Kidney tubule cell (primary cell): ENCODE data around the gene MAP3K1.
"Not testable (repeated sequence)": the region's sequence is repeated elsewhere in the genome, so short reads cannot be mapped to it uniquely, and the experiment has no call there.

Source experiments
- DNase-seq: peaks from one replicate; pipeline ENCODE4 v3.0.0-alpha.2; 2018; ENCODE audit warnings: low spot score

MAP3K1 gene

DNA sequence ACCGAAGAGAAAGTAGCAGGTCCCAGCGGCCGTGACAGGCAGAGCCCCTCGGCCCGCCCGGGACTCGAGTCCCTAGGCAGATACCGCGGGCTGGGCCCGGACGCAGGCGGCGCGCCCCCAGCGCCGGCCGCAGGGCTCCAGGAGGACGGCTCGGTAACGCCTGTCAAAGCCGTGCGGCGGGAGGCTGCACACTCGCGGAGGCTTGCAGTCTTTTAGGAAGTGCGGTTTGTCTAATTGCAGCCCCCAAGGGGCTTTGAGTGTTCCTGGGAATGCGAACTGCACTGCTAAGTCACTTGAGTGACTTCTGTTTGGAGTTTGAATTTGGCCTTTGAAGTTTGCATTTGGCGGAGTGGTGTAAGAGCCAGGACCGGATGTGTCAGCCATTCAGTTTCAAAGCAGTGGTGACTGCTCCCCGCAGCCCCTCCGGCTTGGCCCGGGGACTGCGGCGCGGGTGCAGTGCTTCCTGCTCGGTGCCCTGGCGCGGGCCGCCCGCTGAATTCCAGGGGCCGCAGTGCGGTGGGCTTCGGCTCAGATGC, 1.3 kb downstream of the MAP3K1 start:
- peak; percentile 75 for DNase-seq

DNA sequence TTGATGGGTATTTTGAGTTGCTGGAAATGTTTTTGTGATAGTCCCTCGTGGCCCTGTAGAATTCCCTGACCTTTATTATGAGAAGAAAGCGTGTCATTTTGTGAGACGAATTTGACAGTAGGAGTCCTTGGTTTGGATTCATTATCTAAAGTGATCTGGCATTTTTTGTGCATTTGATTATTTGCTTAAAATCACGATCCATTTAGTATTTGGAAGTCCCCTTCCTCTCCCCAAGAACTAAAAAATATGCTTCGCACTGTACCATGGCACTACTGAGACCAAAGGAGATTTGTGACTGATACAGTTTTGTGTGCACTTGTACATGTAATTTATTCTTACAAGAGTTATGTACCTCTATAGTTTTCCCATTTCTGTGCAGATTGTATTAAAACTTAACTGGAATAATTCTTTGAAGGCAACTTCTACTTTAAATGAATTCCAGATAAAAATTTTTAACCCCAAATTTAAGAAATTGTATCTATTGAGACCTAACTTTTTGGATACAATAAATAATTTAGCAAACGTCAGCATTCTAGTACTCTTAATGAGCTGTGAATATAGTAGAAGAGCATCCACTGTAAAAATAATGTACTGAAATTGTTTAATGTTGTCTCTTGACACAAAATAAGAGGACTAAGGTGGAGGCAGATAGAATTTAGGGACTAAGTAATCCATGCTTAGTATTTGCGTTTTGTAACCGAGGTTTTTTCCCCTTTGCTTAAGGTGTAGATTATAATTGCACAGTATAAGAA, 2.1 kb downstream of the MAP3K1 start:
- DNase-seq = peak; percentile 26

DNA sequence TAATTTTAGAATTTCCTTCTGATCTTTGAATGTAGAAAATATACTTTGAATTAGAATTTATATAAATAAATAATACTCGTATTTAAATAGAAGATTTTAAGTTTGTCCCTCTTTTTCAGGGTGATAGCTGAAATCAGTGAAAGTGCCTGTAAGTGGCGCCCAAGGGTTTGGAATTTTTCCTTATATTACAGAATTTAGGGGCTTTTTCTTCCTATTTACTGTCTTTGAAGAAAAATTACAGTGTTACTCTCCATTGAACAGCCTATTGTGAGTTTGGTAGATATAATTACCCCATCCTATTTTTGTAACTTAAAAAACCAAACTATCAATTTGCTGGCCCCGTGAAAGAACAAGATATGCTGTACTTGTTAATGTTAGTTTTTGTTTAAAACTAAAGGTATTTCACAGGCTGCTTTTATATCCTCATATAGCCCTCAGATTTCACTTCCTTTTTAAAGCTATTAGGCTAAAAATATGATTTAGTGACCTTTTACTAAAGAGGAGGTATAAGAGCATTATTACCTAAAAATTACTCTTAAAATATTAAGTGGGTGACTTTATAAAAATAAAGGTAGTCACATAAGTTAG, 3.2 kb downstream of the MAP3K1 start:
- DNase-seq = peak; percentile 42

DNA sequence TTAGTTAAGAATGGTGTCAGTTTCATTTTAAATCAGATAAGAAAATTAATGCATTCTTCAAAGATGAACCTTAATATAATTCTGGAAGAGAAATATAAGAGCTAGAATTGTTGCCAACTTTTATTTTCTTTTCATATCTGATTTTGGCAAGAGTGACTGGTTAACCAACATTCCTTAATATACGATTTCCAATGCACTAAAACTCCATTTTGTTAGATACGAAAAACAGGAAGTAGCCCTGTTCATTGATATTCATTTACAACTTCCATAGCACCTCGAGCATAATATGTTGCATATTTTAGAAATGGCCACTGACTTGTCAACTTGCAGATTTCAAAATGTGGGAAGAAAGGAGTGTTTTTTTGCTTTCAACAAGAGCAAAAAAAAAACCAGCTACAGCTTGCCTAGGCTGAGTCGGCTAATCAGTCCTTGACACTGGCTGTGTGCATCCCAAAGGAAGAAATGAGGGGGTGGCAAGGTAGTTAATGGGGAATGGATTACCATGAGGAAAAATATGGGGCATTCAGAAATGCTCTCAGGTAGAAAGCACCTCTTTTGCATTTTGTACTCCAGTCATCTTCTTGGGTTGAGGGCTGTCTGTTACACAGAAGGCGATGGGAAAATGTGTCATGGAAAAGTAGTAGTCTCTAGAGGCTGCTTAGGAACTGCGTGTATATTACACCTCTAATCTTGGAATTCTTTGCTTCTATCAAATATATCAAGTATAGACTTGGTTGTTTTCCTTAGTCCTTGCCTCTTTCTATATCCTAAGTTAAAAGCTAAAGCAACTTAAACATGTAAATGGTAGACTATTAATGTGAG, 3.9 kb downstream of the MAP3K1 start:
- peak; percentile 47 for DNase-seq

DNA sequence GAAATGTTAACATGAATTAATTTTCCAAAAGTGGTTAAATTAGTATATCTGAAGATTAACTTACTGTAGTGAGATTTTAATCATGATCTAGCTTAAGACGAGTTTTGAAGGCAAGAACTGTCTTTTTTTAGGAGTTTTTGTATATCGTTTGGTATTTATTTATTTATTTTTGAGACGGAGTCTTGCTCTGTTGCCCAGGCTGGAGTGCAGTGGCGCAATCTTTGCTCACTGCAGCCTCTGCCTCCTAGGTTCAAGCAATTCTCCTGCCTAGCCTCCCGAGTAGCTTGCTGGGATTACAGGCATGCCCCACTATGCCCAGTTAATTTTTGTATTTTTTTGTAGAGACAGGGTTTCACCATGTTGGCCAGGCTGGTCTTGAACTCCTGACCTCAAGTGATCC, 6.5 kb downstream of the MAP3K1 start:
- DNase-seq = not testable (repeated sequence)

- peak; percentile 27 for DNase-seq
Observed at GRCh38 chr5:56822981-56823380, 7.6 kb downstream of the MAP3K1 start.

DNA sequence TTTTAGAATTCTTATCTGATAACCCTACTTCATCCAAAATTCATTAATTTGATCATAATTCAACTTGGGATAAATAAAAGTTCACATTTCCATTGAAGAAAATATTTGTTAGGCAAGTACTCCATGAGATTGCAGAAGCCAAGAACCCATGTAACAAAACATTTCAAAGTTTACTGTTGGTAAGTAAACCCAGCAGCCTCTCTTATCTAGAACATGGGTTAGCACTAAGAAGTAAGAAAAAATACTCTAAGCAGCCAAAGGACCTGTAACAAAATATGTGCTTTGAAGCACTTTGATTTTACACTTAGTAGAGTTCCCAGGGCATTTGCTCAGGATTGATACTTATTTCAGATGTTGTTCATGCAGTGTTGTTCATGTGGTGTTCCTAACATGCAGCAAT, 8.7 kb downstream of the MAP3K1 start:
- no peak for DNase-seq

DNA sequence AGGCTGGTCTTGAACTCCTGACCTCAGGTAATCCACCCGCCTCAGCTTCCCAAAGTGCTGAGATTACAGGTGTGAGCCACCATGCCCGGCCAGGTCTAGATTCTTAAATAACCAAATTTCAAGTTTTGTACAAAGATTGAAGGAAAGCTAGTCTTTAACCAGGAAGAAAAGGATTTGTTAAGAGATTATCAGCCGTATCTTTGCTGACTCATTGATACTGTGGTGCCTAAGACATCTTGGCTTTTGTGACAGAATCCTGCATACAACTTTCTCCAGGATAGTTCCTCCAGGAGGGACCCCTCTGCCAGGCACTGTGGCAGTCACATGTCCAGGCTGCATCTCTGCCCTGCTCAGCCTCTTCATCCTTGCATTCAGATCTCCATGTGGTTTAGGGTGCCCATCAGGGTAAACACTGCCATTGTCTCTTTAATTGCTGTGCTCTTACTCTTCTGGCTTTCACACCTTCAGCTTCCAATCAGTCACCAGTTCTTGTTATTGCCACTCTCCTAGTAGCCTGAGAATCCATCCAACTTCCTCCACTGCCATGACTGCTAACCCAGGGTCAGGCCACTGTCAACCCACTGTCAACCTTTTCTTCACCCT, 10.0 kb downstream of the MAP3K1 start:
- peak; percentile 21 for DNase-seq

GRCh38 chr5:56827049-56827448, 11.7 kb downstream of the MAP3K1 start:
- DNase-seq = peak; percentile 50

GRCh38 chr5:56827924-56828323, 12.6 kb downstream of the MAP3K1 start:
- DNase-seq = no peak

GRCh38 chr5:56829137-56829908, 14.0 kb downstream of the MAP3K1 start:
- DNase-seq = peak; percentile 86

- DNase-seq = no peak
Observed at GRCh38 chr5:56831773-56832172, 16.4 kb downstream of the MAP3K1 start.

GRCh38 chr5:56833325-56833724, 18.0 kb downstream of the MAP3K1 start:
- peak; percentile 55 for DNase-seq

DNA sequence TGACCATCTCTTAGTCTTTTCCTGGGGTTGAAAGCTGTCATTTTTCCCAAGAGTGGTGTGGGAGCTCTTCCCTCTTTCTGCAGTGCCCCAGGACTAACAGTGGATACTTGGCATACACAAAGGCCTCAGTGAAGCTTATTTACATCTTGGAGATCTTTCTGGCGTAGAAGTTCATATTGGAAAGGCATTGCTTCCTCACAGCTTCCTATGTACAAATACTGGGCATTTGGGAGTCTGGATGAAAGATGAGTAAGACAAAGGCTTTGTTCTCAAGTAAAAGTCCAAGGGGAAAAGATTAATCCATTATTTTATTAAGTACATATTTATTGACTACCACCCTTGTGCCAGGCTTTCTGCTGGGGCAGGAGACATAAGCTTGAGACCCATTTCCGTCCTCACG, 22.0 kb downstream of the MAP3K1 start:
- no peak for DNase-seq

DNA sequence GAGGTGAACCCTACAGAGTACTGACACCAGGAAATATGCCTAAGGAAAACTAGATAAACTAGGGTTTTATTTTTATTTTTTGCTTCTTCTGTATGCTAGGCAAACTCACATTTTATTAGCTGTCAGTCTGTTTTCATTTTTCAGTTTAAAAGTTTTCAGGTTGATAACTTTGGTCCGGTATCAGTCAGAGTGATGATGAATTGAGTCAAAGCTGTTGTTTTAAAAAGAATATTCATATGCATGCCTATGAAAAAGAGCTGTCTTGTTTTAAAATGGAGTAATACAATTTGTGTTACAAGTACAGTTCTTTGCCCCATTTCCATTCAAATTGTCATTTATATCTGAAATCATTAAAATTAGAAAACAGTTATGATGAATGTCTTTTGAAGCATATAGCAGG, 22.6 kb downstream of the MAP3K1 start:
- no peak for DNase-seq

DNA sequence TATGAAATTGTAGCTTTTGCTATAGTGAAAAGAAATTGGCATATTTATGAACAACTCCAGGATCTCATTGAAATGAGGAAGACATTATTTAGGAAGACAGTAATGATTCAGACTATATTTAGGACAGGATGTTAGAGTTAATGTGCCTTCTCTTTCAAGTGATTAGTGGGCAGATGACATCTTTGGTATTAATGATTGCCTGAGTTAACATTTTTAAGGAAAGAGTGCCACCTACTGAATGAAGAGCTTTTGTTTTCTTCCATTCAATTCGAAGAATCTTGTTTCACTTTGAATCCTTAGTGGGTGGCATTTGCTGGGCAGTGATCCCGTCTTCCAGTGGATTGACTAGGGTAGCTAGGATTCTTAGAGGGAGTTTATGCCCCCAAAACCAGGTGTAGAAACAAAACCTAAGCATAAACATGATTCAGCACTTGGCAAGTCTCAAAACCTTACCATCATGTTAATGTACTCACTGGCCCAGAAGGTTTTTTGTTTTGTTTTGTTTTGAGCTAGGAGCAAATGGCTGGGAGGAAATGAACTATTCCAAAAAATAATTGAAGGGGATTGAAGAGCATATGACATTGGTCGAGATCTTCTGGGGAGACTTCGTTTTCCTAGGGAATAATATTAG, 23.2 kb downstream of the MAP3K1 start:
- peak; percentile 82 for DNase-seq

GRCh38 chr5:56839062-56839461, 23.7 kb downstream of the MAP3K1 start:
- no peak for DNase-seq

- no peak for DNase-seq
Observed at GRCh38 chr5:56840597-56840996, 25.2 kb downstream of the MAP3K1 start.

DNA sequence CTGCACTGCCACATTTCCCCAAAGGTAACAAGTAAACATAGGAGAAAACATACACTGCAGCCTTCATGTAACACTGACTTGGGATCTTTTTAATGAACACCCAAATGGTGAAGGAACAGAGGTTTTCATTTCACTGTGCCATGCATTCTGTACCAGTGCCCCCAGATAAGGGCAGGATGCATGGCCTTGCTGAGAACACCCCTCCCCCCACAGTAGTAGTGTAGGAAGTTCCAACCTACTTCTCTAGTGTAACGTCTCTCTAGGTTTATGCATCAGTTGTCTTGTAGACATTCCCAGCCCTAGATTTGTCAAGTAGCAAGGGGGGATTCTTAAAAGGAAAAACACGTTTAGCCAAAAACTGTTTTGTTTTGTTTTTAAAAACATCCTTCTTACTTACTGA, 29.9 kb downstream of the MAP3K1 start:
- no peak for DNase-seq

- no peak for DNase-seq
Observed at GRCh38 chr5:56845904-56846480, 30.6 kb downstream of the MAP3K1 start.

DNA sequence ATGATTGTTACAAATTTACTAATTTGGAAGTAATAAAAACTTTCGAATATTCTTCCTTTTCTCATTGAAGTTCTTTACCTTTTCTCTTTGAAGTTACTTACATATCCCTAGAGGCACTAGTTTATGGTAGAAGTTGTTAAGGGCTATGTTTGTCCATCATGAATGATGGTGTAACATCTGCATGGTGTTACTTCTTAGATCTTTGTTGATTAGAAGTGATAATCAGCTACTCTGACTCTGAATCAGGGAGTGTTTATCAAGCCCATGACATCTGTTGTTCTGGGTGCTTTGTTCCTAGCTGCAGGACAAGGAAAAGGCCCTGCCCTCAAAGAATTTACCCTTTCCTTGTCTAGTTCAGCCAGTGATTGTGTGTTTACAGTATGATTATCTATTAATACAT, 32.9 kb downstream of the MAP3K1 start:
- no peak for DNase-seq
